Endometrial microvascular endothelial cells (primary cell): ENCODE data around the gene ITGB8. TPM values are rescaled to one million over a fixed set of nuclear protein-coding genes. Genes with fewer than 3 reads are reported as not detected.

ENCODE experiments used
- in situ Hi-C: cut with HindIII; loops from 2 replicates; pipeline ENCODE4 v1.10.0; 2017; ENCODE audit warnings: low sequenced_read_pairs, low pct_unique_long_range_greater_than_20kb; ENCODE audit errors: inconsistent ontology term
- total RNA-seq: library from RNA; depleted of rRNA; stranded (reverse); fragments of >200 nt; gene quantifications from one replicate; pipeline ENCODE4 v1.2.3, GENCODE V29; 2015; ENCODE audit errors: inconsistent ontology term

ITGB8 gene
- total RNA-seq, 1 donor from 2014 or later = not detected

- in situ Hi-C loops = loop anchor here (25.0 kb wide), 1 partner anchor 94 kb away; the partner anchor contains the start of gene MACC1
Observed at GRCh38 chr7:20306180-20306946, 24.3 kb upstream of the ITGB8 start.

GRCh38 chr7:20307119-20307518, 23.6 kb upstream of the ITGB8 start:
- in situ Hi-C loops = loop anchor here (25.0 kb wide), 1 partner anchor 95 kb away; the partner anchor contains the start of gene MACC1

GRCh38 chr7:20307901-20308300, 22.8 kb upstream of the ITGB8 start:
- in situ Hi-C loops = loop anchor here (25.0 kb wide), 1 partner anchor 96 kb away; the partner anchor contains the start of gene MACC1

- in situ Hi-C loops = loop anchor here (25.0 kb wide), 1 partner anchor 98 kb away; the partner anchor contains the start of gene MACC1
Observed at GRCh38 chr7:20310301-20310700, 20.4 kb upstream of the ITGB8 start.

- in situ Hi-C loops = loop anchor here (25.0 kb wide), 1 partner anchor 99 kb away; the partner anchor contains the start of gene MACC1
Observed at GRCh38 chr7:20310963-20311742, 19.5 kb upstream of the ITGB8 start.

- in situ Hi-C loops = loop anchor here (25.0 kb wide), 1 partner anchor 99 kb away; the partner anchor contains the start of gene MACC1
Observed at GRCh38 chr7:20311743-20312042, 19.0 kb upstream of the ITGB8 start.

- in situ Hi-C loops = loop anchor here (25.0 kb wide), 1 partner anchor 100 kb away; the partner anchor contains the start of gene MACC1
Observed at GRCh38 chr7:20312562-20312961, 18.1 kb upstream of the ITGB8 start.

- in situ Hi-C loops = loop anchor here (25.0 kb wide), 1 partner anchor 101 kb away; the partner anchor contains the start of gene MACC1
Observed at GRCh38 chr7:20313626-20314025, 17.1 kb upstream of the ITGB8 start.

- in situ Hi-C loops = loop anchor here (25.0 kb wide), 1 partner anchor 102 kb away; the partner anchor contains the start of gene MACC1
Observed at GRCh38 chr7:20314198-20314597, 16.5 kb upstream of the ITGB8 start.

- in situ Hi-C loops = loop anchor here (25.0 kb wide), 1 partner anchor 104 kb away; the partner anchor contains the start of gene MACC1
Observed at GRCh38 chr7:20316706-20317105, 14.0 kb upstream of the ITGB8 start.

GRCh38 chr7:20317413-20317812, 13.3 kb upstream of the ITGB8 start:
- in situ Hi-C loops = loop anchor here (25.0 kb wide), 1 partner anchor 105 kb away; the partner anchor contains the start of gene MACC1

GRCh38 chr7:20318933-20319332, 11.8 kb upstream of the ITGB8 start:
- in situ Hi-C loops = loop anchor here (25.0 kb wide), 1 partner anchor 107 kb away; the partner anchor contains the start of gene MACC1

- in situ Hi-C loops = loop anchor here (25.0 kb wide), 1 partner anchor 108 kb away; the partner anchor contains the start of gene MACC1
Observed at GRCh38 chr7:20320322-20320721, 10.4 kb upstream of the ITGB8 start.

- in situ Hi-C loops = loop anchor here (25.0 kb wide), 1 partner anchor 108 kb away; the partner anchor contains the start of gene MACC1
Observed at GRCh38 chr7:20320786-20321185, 9.9 kb upstream of the ITGB8 start.

GRCh38 chr7:20323595-20323994, 7.1 kb upstream of the ITGB8 start:
- in situ Hi-C loops = loop anchor here (25.0 kb wide), 1 partner anchor 111 kb away; the partner anchor contains the start of gene MACC1

- in situ Hi-C loops = no loop called here
Observed at GRCh38 chr7:20326342-20326741, 4.4 kb upstream of the ITGB8 start.

GRCh38 chr7:20327055-20327454, 3.6 kb upstream of the ITGB8 start:
- in situ Hi-C loops = no loop called here

GRCh38 chr7:20328027-20328426, 2.7 kb upstream of the ITGB8 start:
- in situ Hi-C loops = no loop called here

GRCh38 chr7:20328692-20329091, 2.0 kb upstream of the ITGB8 start:
- in situ Hi-C loops = no loop called here
